LNCAP (cell line): ENCODE data around the gene DPF1.
A peak's percentile ranks its signal among the peaks of the same experiment; 100 is the strongest.

Experiments
- TF ChIP-seq, protein P1 (sequence below): fragments of 450-650 bp; IDR thresholded peaks from 2 replicates; pipeline ENCODE4 v1.5.1; 2017; ENCODE audit warnings: mild to moderate bottlenecking

The DPF1 gene

DNA sequence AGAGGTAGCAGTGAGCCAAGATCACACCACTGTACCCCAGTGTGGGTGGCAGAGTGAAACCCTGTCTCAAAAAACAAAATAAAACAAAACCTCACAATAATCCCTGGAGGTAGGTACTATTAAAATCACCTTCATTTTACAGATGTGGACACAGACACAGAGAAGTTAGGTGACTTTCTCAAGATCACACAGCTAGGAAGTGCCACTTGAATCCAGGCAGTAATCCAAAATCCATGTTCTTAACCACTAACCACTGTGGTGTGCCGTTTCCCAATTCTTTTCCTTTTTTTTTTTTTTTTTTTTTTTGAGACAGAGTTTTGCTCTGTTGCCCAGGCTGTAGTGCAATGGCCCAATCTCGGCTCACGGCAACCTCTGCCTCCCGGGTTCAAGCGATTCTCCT lies 23.1 kb upstream of the DPF1 start:
- TF ChIP-seq, protein P1, sequence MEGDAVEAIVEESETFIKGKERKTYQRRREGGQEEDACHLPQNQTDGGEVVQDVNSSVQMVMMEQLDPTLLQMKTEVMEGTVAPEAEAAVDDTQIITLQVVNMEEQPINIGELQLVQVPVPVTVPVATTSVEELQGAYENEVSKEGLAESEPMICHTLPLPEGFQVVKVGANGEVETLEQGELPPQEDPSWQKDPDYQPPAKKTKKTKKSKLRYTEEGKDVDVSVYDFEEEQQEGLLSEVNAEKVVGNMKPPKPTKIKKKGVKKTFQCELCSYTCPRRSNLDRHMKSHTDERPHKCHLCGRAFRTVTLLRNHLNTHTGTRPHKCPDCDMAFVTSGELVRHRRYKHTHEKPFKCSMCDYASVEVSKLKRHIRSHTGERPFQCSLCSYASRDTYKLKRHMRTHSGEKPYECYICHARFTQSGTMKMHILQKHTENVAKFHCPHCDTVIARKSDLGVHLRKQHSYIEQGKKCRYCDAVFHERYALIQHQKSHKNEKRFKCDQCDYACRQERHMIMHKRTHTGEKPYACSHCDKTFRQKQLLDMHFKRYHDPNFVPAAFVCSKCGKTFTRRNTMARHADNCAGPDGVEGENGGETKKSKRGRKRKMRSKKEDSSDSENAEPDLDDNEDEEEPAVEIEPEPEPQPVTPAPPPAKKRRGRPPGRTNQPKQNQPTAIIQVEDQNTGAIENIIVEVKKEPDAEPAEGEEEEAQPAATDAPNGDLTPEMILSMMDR, result no peak

DNA sequence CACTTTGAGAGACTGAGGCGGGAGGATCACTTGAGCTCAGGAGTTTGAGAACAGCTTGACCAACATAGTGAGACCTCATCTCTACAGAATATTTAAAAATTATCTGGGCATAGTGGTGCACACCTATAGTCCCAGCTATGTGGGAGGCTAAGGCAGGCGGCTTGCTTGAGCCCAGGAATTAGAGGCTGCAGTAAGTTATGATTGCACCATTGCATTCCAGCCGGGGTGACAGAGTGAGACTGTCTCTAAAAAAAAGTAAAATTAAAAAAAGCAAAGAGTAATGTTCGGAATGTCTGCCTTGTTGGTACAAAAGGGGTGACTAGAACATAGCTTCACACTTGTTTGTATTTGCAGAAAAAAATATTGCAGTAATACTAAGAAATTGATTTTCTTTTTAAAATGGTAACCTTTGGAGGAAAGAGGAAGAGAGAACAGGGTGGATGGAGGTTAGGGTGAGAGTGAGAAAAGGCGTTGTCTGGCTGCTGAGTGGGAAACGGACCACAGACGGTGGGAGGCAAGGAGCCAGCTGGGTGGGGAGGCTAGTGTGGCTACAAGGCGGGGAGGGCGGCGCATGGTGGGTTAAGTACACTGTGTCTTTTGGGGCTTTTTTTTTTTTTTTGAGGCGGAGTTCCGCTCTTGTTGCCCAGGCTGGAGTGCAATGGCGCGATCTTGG lies 21.9 kb upstream of the DPF1 start:
- TF ChIP-seq, protein P1, result no peak

DNA sequence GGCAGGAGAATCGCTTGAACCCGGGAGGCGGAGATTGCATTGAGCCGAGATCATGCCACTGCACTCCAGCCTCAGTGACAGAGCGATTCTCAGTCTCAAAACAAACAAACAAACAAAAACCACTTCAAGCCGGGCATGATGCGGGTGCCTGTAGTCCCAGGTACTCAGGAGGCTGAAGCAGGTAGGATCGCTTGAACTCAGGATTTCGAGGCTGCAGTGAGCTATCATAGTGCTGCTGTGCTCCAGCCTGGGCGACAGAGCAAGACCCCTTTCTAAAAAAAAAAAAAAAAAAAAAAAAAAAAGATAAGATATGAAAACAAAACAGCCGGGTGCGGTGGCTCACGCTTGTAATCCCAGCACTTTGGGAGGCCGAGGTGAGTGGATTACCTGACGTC lies 19.3 kb upstream of the DPF1 start:
- TF ChIP-seq, protein P1, result no peak

DNA sequence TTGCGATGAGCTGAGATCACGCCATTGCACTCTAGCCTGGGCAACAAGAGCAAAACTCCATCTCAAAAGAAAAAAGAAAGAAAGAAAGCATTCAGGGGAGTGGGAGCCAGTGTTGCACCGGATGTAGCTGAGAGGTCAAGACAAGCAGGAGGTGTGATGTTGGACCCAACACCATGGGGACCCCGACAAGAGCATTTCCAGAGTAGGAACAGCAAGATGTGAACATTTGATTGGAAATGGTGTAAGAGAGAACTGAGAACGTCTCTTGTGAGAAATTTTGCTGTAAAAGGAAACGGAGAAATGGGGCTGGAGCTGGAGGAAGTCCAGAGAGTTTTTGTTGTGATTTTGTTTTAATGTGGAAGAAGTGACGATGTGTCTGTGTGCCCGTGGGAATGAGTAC lies 15.8 kb upstream of the DPF1 start:
- TF ChIP-seq, protein P1, result no peak

DNA sequence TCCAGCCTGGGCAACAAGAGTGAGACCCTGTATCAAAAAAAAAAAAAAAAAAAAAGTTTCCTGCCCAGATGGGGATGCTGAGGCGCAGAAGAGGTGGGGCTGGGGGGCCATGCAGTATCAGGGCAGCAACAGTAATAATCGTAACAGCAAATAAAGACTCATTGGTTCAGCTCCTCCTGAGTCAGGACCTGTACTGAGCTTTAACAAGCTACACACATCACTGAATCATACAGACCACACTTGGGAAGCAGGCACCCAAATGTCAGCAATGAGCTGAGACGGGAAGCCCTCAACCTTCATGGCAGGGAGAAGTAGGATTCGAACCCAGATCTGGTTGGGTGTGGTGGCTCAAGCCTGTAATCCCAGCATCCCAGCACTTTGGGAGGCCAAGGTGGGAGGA lies 10.6 kb upstream of the DPF1 start:
- TF ChIP-seq, protein P1, result no peak

DNA sequence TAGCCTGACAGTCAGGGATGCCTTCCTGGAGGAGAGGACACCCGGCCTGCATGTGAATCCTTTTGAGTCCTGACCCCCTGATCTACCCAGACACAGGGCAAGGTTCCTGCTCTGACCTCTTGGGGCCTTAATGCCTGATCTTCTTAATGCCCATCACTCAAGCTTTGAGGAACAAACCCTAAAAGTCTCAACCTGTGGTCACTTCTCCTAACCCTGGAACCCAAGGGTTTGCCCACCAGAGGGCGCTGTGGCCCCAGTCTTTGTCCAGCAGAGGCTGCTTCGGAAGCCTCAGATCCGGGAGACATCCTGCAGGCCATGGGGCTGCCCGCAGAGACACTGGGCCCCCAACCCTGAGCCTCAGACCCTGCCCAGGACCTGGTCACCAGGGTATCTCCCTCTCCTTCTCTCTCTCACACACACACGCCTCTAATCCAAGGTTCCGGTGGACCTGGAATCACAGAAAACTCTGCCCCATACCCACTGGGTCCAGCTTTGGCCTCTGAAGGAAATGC lies 9.8 kb upstream of the DPF1 start:
- TF ChIP-seq, protein P1, result peak; percentile 83

DNA sequence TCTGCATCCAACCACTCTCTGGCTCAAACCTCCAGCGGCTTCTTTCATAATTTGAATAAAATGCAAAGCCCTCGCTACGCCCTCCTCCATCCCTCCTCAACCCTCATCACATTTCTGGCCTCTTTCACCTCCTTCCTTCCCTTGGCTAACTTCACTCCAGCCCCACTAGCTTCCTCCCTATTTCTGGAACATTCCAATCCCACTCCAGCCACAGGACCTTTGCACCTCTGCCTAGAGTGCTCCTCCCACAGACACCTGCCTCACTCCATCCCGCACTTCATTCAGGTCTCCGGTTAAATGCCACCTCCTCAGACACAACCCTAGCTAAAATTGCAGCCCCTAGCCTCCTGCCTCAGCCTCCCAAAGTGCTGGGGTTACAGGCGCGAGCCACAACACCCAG lies 7.9 kb upstream of the DPF1 start:
- TF ChIP-seq, protein P1, result no peak
